GM23338 (cell line): Measurements from ENCODE around the gene SHOX.

Source experiments
- CREB1 ChIP-seq: fragments of 250-450 bp; sonication (Bioruptor Pico); IDR thresholded peaks from 2 replicates; pipeline ENCODE4 v1.5.0; 2020; ENCODE audit warnings: low read depth, mild to moderate bottlenecking, moderate library complexity
- EZH2 ChIP-seq: fragments of 200-600 bp; sonication (generic); IDR thresholded peaks from one replicate; pipeline ENCODE4 v1.8.0; 2017; ENCODE audit warnings: antibody characterized with exemption, mild to moderate bottlenecking, low read depth; ENCODE audit not compliant: unreplicated experiment
- EZH2phosphoT487 ChIP-seq: fragments of 200-600 bp; sonication (generic); IDR thresholded peaks from one replicate; pipeline ENCODE4 v1.8.1; 2018; ENCODE audit warnings: antibody characterized with exemption; ENCODE audit not compliant: unreplicated experiment
- JUNB ChIP-seq: IDR thresholded peaks from one replicate; pipeline ENCODE4 v1.6.1; 2016; ENCODE audit warnings: antibody characterized with exemption; ENCODE audit not compliant: unreplicated experiment
- NANOG ChIP-seq: IDR thresholded peaks from 2 replicates; pipeline ENCODE4 v1.6.1; 2016; ENCODE audit warnings: antibody characterized with exemption, borderline replicate concordance
- POLR2AphosphoS5 ChIP-seq: IDR thresholded peaks from 2 replicates; pipeline ENCODE4 v1.6.1; 2016; ENCODE audit warnings: antibody characterized with exemption, low read depth
- STAT1 ChIP-seq: IDR thresholded peaks from one replicate; pipeline ENCODE4 v1.6.1; 2016; ENCODE audit warnings: antibody characterized with exemption; ENCODE audit not compliant: unreplicated experiment
- ZNF114 ChIP-seq: fragments of 250-450 bp; sonication (Bioruptor Pico); IDR thresholded peaks from 2 replicates; pipeline ENCODE4 v1.5.0; 2020; ENCODE audit warnings: mild to moderate bottlenecking, moderate library complexity
- ZNF331 ChIP-seq: fragments of 250-450 bp; sonication (Bioruptor Pico); IDR thresholded peaks from 2 replicates; pipeline ENCODE4 v1.5.0; 2020; ENCODE audit warnings: low read depth, mild to moderate bottlenecking, moderate library complexity
- TF ChIP-seq, protein P1 (sequence below), 2 experiments: fragments of 200-600 bp in 1 of 2; sonication (generic) in 1 of 2; conservative IDR thresholded peaks; 2 replicates each; pipeline versions ENCODE4 v1.5.1 to v1.6.1; 2016 to 2017; ENCODE audit warnings: antibody characterized with exemption in 2 of 2, low read depth in 2 of 2, mild to moderate bottlenecking in 2 of 2, moderate library complexity in 1 of 2
- TF ChIP-seq, protein P2 (sequence below): IDR thresholded peaks from one replicate; pipeline ENCODE4 v1.6.1; 2018; ENCODE audit warnings: antibody characterized with exemption; ENCODE audit not compliant: unreplicated experiment
- TF ChIP-seq, protein P3 (sequence below): IDR thresholded peaks from 2 replicates; pipeline ENCODE4 v1.6.1; 2016; ENCODE audit warnings: antibody characterized with exemption
- TF ChIP-seq, protein P4 (sequence below): fragments of 250-450 bp; sonication (Bioruptor Pico); IDR thresholded peaks from 2 replicates; pipeline ENCODE4 v1.5.0; 2020; ENCODE audit warnings: mild to moderate bottlenecking, moderate library complexity

DNA sequence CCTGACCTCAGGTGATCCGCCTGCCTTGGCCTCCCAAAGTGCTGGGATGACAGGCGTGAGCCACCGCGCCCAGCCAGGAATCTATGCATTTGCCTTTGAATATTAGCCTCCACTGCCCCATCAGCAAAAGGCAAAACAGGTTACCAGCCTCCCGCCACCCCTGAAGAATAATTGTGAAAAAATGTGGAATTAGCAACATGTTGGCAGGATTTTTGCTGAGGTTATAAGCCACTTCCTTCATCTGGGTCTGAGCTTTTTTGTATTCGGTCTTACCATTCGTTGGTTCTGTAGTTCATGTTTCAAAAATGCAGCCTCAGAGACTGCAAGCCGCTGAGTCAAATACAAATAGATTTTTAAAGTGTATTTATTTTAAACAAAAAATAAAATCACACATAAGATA is 44.2 kb upstream of the SHOX start:
- TF ChIP-seq ZNF331 (no peak), EZH2 (no peak), ZNF114 (CRISPR knock-in tag) (no peak), POLR2AphosphoS5 (no peak), EZH2phosphoT487 (no peak), JUNB (no peak), CREB1 (CRISPR knock-in tag) (no peak), NANOG (no peak), STAT1 (no peak)
- TF ChIP-seq, protein P1, sequence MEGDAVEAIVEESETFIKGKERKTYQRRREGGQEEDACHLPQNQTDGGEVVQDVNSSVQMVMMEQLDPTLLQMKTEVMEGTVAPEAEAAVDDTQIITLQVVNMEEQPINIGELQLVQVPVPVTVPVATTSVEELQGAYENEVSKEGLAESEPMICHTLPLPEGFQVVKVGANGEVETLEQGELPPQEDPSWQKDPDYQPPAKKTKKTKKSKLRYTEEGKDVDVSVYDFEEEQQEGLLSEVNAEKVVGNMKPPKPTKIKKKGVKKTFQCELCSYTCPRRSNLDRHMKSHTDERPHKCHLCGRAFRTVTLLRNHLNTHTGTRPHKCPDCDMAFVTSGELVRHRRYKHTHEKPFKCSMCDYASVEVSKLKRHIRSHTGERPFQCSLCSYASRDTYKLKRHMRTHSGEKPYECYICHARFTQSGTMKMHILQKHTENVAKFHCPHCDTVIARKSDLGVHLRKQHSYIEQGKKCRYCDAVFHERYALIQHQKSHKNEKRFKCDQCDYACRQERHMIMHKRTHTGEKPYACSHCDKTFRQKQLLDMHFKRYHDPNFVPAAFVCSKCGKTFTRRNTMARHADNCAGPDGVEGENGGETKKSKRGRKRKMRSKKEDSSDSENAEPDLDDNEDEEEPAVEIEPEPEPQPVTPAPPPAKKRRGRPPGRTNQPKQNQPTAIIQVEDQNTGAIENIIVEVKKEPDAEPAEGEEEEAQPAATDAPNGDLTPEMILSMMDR (conservative IDR thresholded peaks at IDR 0.05; ENCODE audit: low read depth in 2 of 2): no peak
- TF ChIP-seq, protein P2, sequence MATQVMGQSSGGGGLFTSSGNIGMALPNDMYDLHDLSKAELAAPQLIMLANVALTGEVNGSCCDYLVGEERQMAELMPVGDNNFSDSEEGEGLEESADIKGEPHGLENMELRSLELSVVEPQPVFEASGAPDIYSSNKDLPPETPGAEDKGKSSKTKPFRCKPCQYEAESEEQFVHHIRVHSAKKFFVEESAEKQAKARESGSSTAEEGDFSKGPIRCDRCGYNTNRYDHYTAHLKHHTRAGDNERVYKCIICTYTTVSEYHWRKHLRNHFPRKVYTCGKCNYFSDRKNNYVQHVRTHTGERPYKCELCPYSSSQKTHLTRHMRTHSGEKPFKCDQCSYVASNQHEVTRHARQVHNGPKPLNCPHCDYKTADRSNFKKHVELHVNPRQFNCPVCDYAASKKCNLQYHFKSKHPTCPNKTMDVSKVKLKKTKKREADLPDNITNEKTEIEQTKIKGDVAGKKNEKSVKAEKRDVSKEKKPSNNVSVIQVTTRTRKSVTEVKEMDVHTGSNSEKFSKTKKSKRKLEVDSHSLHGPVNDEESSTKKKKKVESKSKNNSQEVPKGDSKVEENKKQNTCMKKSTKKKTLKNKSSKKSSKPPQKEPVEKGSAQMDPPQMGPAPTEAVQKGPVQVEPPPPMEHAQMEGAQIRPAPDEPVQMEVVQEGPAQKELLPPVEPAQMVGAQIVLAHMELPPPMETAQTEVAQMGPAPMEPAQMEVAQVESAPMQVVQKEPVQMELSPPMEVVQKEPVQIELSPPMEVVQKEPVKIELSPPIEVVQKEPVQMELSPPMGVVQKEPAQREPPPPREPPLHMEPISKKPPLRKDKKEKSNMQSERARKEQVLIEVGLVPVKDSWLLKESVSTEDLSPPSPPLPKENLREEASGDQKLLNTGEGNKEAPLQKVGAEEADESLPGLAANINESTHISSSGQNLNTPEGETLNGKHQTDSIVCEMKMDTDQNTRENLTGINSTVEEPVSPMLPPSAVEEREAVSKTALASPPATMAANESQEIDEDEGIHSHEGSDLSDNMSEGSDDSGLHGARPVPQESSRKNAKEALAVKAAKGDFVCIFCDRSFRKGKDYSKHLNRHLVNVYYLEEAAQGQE: no peak
- TF ChIP-seq, protein P3, sequence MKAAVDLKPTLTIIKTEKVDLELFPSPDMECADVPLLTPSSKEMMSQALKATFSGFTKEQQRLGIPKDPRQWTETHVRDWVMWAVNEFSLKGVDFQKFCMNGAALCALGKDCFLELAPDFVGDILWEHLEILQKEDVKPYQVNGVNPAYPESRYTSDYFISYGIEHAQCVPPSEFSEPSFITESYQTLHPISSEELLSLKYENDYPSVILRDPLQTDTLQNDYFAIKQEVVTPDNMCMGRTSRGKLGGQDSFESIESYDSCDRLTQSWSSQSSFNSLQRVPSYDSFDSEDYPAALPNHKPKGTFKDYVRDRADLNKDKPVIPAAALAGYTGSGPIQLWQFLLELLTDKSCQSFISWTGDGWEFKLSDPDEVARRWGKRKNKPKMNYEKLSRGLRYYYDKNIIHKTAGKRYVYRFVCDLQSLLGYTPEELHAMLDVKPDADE: no peak
- TF ChIP-seq, protein P4, sequence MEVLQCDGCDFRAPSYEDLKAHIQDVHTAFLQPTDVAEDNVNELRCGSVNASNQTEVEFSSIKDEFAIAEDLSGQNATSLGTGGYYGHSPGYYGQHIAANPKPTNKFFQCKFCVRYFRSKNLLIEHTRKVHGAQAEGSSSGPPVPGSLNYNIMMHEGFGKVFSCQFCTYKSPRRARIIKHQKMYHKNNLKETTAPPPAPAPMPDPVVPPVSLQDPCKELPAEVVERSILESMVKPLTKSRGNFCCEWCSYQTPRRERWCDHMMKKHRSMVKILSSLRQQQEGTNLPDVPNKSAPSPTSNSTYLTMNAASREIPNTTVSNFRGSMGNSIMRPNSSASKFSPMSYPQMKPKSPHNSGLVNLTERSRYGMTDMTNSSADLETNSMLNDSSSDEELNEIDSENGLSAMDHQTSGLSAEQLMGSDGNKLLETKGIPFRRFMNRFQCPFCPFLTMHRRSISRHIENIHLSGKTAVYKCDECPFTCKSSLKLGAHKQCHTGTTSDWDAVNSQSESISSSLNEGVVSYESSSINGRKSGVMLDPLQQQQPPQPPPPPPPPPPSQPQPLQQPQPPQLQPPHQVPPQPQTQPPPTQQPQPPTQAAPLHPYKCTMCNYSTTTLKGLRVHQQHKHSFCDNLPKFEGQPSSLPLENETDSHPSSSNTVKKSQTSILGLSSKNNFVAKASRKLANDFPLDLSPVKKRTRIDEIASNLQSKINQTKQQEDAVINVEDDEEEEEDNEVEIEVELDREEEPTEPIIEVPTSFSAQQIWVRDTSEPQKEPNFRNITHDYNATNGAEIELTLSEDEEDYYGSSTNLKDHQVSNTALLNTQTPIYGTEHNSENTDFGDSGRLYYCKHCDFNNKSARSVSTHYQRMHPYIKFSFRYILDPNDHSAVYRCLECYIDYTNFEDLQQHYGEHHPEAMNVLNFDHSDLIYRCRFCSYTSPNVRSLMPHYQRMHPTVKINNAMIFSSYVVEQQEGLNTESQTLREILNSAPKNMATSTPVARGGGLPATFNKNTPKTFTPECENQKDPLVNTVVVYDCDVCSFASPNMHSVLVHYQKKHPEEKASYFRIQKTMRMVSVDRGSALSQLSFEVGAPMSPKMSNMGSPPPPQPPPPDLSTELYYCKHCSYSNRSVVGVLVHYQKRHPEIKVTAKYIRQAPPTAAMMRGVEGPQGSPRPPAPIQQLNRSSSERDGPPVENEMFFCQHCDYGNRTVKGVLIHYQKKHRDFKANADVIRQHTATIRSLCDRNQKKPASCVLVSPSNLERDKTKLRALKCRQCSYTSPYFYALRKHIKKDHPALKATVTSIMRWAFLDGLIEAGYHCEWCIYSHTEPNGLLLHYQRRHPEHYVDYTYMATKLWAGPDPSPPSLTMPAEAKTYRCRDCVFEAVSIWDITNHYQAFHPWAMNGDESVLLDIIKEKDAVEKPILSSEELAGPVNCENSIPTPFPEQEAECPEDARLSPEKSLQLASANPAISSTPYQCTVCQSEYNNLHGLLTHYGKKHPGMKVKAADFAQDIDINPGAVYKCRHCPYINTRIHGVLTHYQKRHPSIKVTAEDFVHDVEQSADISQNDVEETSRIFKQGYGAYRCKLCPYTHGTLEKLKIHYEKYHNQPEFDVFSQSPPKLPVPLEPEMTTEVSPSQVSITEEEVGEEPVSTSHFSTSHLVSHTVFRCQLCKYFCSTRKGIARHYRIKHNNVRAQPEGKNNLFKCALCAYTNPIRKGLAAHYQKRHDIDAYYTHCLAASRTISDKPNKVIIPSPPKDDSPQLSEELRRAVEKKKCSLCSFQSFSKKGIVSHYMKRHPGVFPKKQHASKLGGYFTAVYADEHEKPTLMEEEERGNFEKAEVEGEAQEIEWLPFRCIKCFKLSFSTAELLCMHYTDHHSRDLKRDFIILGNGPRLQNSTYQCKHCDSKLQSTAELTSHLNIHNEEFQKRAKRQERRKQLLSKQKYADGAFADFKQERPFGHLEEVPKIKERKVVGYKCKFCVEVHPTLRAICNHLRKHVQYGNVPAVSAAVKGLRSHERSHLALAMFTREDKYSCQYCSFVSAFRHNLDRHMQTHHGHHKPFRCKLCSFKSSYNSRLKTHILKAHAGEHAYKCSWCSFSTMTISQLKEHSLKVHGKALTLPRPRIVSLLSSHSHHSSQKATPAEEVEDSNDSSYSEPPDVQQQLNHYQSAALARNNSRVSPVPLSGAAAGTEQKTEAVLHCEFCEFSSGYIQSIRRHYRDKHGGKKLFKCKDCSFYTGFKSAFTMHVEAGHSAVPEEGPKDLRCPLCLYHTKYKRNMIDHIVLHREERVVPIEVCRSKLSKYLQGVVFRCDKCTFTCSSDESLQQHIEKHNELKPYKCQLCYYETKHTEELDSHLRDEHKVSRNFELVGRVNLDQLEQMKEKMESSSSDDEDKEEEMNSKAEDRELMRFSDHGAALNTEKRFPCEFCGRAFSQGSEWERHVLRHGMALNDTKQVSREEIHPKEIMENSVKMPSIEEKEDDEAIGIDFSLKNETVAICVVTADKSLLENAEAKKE (CRISPR knock-in tag): no peak
